BLaER1 (cell line): ENCODE measurements around the gene MTG1.

Source experiments
- H3K27ac ChIP-seq: shearing (Covaris generic); formaldehyde crosslinking; 2 replicates; pipeline ENCODE4 v1.8.1; 2022
- H3K27me3 ChIP-seq: shearing (Covaris generic); formaldehyde crosslinking; 2 replicates; pipeline ENCODE4 v1.8.1; 2022
- H3K36me3 ChIP-seq: shearing (Covaris generic); formaldehyde crosslinking; 2 replicates; pipeline ENCODE4 v1.8.1; 2022
- H3K4me1 ChIP-seq: shearing (Covaris generic); formaldehyde crosslinking; 2 replicates; pipeline ENCODE4 v1.8.1; 2022
- H3K4me2 ChIP-seq: shearing (Covaris generic); formaldehyde crosslinking; 2 replicates; pipeline ENCODE4 v1.8.1; 2022
- H3K4me3 ChIP-seq: shearing (Covaris generic); formaldehyde crosslinking; 2 replicates; pipeline ENCODE4 v1.8.1; 2022
- H3K9ac ChIP-seq: shearing (Covaris generic); formaldehyde crosslinking; 2 replicates; pipeline ENCODE4 v1.8.1; 2022
- H3K9me3 ChIP-seq: shearing (Covaris generic); formaldehyde crosslinking; 2 replicates; pipeline ENCODE4 v1.8.1; 2022
- H4K20me1 ChIP-seq: shearing (Covaris generic); formaldehyde crosslinking; 2 replicates; pipeline ENCODE4 v1.8.1; 2022
- Cebpa-rat ChIP-seq: shearing (Covaris generic); IDR thresholded peaks from 2 replicates; pipeline ENCODE4 v1.8.1; 2022

The MTG1 gene

DNA sequence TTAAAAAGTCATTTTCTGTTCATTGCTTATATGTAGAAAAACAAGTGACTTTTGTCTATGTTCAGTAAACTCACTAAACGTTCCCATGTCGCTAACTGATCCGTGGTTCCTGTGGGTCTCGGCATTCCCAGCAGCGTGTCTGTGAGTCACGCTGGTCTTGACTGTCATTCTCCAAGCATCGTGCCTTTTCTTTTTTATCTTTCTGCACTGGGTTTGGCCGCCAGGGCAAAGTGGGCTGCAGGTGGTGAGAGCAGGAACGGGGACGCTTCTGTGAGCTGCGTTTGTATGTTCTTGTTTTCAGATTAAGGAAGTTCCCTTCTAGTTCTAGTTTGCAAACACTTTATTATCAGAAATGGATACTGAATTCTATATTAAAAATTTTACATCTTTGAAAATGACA lies 53.0 kb downstream of the MTG1 start:
- H3K9me3 ChIP-seq, result peaks cover 62% of the 10 kb centered on the region
- no peaks in the 10 kb centered on the region for H4K20me1 ChIP-seq
- no peak overlapping the region for H3K4me3 ChIP-seq
- H3K27ac ChIP-seq, result no peak overlapping the region
- peaks cover 8% of the 10 kb centered on the region for H3K4me1 ChIP-seq
- H3K27me3 ChIP-seq, result no peaks in the 10 kb centered on the region
- no peak overlapping the region for H3K4me2 ChIP-seq
- H3K36me3 ChIP-seq, result no peaks in the 10 kb centered on the region; the same call in 1 of the 2 replicates
- H3K9ac ChIP-seq, result no peak overlapping the region
- TF ChIP-seq Cebpa-rat, result no peak

GRCh38 chr10:133448120-133448519 lies 54.2 kb downstream of the MTG1 start:
- no peak overlapping the region for H3K4me3 ChIP-seq
- TF ChIP-seq Cebpa-rat, result no peak
- no peaks in the 10 kb centered on the region; the same call in 1 of the 2 replicates for H3K36me3 ChIP-seq
- H3K9ac ChIP-seq, result no peak overlapping the region
- H4K20me1 ChIP-seq, result no peaks in the 10 kb centered on the region
- H3K27ac ChIP-seq, result no peak overlapping the region
- no peaks in the 10 kb centered on the region for H3K27me3 ChIP-seq
- H3K4me1 ChIP-seq, result no peaks in the 10 kb centered on the region
- H3K4me2 ChIP-seq, result no peak overlapping the region
- peaks cover 62% of the 10 kb centered on the region for H3K9me3 ChIP-seq

- Histone ChIP-seq H3K4me1 (0 out of 2 replicates have a peak, but pooled peaks cover 5% of the 10 kb centered on the region), H3K4me2 (no peak overlapping the region), H3K36me3 (no peaks in the 10 kb centered on the region), H3K27me3 (no peaks in the 10 kb centered on the region), H3K27ac (no peak overlapping the region), H3K4me3 (no peak overlapping the region), H4K20me1 (no peaks in the 10 kb centered on the region), H3K9ac (no peak overlapping the region), H3K9me3 (peaks cover 40% of the 10 kb centered on the region)
- no peak for TF ChIP-seq Cebpa-rat
Measured at GRCh38 chr10:133451346-133451745, 57.4 kb downstream of the MTG1 start.

- Histone ChIP-seq H3K4me3 (no peak overlapping the region), H4K20me1 (no peaks in the 10 kb centered on the region), H3K27me3 (no peaks in the 10 kb centered on the region), H3K9ac (no peak overlapping the region), H3K4me1 (0 out of 2 replicates have a peak, but pooled peaks cover 5% of the 10 kb centered on the region), H3K36me3 (no peaks in the 10 kb centered on the region), H3K4me2 (no peak overlapping the region), H3K27ac (no peak overlapping the region), H3K9me3 (peaks cover 29% of the 10 kb centered on the region)
- no peak for TF ChIP-seq Cebpa-rat
Measured at GRCh38 chr10:133452453-133452852, 58.5 kb downstream of the MTG1 start.

DNA sequence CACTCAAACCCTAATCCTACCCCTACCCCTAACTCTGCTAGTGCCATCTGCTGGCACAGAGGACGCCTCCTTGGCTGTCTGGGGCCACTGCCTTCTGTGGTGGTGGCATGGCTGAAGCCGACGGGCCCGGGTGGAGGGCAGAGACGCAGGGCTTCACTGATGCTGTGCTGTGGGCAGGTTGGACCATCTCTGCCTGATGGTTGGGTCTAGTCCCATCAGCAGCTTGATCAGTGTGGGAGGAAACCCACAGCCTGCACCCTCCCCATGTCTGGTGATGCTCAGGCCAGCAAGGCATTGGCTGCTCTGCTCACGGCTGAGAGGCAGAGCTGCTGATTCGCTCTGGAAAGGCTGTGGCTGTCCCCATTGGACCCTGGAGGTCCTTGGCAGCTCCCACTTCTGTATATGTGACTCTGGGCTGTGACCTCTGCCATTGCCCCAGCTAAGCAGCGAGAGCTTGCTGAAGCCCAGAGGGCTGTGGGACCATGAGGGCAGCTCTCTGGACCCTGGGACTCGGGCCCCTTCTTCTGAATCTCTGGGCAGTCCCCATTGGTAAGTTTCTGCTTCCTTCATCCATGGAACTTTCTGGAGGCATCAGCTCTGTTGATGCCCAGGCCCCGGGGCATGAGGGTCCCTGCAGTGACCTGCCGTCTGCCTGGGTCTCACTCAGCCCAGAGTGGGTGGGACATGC lies 59.7 kb downstream of the MTG1 start, which contains the start of gene SCART1:
TSS of gene SCART1 (plus strand) at position 430 of the 688 bp plus-strand sequence. CDS start at position 483, 53 bp downstream.
- Histone ChIP-seq H3K9me3 (peaks cover 17% of the 10 kb centered on the region), H3K4me2 (no peak within 1 kb of the TSS), H3K36me3 (no peaks in the 10 kb centered on the region), H3K4me1 (0 out of 2 replicates have a peak, but pooled peaks cover 5% of the 10 kb centered on the region), H3K27me3 (no peaks in the 10 kb centered on the region), H3K4me3 (no peak within 1 kb of the TSS), H4K20me1 (no peaks in the 10 kb centered on the region), H3K9ac (no peak within 1 kb of the TSS), H3K27ac (no peak within 1 kb of the TSS)
- no peak for TF ChIP-seq Cebpa-rat

DNA sequence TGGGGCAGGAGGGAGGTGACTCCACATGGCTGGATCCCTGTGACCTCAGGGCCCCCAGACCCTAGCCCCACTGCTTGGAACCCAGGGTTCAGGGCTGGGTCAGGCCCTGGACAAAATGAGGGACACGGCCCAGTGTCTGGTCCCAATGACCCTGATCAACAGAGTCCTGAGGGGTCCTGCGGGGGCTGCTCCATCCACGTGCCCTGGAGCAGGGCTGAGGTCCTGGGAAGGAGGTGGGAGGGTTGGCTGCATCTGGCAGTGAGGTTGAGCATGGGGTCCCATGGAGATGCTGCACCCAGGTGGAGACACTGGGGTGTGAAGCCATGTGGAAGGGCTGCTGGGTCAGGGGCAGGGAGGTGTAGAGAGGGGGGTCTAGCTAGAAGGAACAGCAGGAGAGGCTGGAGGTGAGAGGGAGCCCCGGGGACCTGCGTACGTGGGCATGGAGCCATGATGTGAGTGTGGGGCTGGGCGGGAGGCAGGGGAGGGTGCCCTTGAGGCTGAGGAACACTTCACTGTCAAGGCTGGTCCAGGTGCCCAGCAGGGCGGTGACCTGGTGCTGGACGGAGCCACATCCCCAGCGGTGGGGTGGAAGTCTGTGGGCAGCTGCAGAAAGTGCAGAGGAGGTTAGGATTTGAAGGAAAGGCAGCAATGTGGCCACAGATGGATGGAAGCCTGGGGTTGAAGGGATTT lies 60.4 kb downstream of the MTG1 start:
- peaks cover 10% of the 10 kb centered on the region for H3K9me3 ChIP-seq

DNA sequence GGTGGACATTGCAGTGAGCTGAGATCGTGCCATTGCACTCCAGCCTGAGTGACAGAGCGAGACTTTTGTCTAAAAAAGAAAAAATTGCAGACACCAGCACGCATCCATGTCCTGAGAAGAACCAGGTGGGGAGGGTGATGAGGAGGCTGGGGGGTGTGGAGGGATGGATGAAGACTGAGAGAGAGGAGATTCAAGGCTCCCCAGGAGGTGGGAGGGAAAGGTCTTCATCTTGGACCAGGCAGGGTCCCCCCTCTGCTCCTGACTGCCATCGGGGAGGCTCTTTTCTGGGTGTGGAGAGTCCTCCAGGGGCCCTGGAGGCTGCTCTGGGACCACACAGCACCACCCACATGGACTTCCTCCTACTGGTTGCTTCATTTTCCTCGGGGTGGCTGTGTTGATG lies 61.2 kb downstream of the MTG1 start:
- Histone ChIP-seq H3K4me2 (no peak overlapping the region), H4K20me1 (no peaks in the 10 kb centered on the region), H3K36me3 (no peaks in the 10 kb centered on the region), H3K27me3 (no peaks in the 10 kb centered on the region), H3K9me3 (0 out of 2 replicates have a peak, but pooled peaks cover 1% of the 10 kb centered on the region), H3K4me3 (no peak overlapping the region), H3K9ac (no peak overlapping the region), H3K27ac (no peak overlapping the region), H3K4me1 (0 out of 2 replicates have a peak, but pooled peaks cover 5% of the 10 kb centered on the region)
- no peak for TF ChIP-seq Cebpa-rat

More for the DNA sequence above, 60.4 kb downstream of the MTG1 start:
- H3K4me2 ChIP-seq, result no peak overlapping the region
- no peak overlapping the region for H3K27ac ChIP-seq
- H3K4me3 ChIP-seq, result no peak overlapping the region
- no peaks in the 10 kb centered on the region for H3K36me3 ChIP-seq
- no peak overlapping the region for H3K9ac ChIP-seq
- no peaks in the 10 kb centered on the region for H4K20me1 ChIP-seq
- no peak for TF ChIP-seq Cebpa-rat
- H3K27me3 ChIP-seq, result no peaks in the 10 kb centered on the region
- 0 out of 2 replicates have a peak, but pooled peaks cover 5% of the 10 kb centered on the region for H3K4me1 ChIP-seq

- Histone ChIP-seq H3K36me3 (no peaks in the 10 kb centered on the region), H3K4me3 (no peak overlapping the region), H3K27ac (no peak overlapping the region), H3K27me3 (no peaks in the 10 kb centered on the region), H3K4me1 (0 out of 2 replicates have a peak, but pooled peaks cover 5% of the 10 kb centered on the region), H3K9ac (no peak overlapping the region), H4K20me1 (no peaks in the 10 kb centered on the region), H3K9me3 (no peaks in the 10 kb centered on the region), H3K4me2 (no peak overlapping the region)
- TF ChIP-seq Cebpa-rat, result no peak
Measured at GRCh38 chr10:133455611-133456031, 61.7 kb downstream of the MTG1 start.

GRCh38 chr10:133456041-133456951 lies 62.3 kb downstream of the MTG1 start:
- no peak overlapping the region for H3K9ac ChIP-seq
- H3K36me3 ChIP-seq, result no peaks in the 10 kb centered on the region
- no peak overlapping the region for H3K4me2 ChIP-seq
- no peaks in the 10 kb centered on the region for H3K9me3 ChIP-seq
- H3K27ac ChIP-seq, result no peak overlapping the region
- H3K27me3 ChIP-seq, result no peaks in the 10 kb centered on the region
- TF ChIP-seq Cebpa-rat, result no peak
- no peak overlapping the region for H3K4me3 ChIP-seq
- H4K20me1 ChIP-seq, result no peaks in the 10 kb centered on the region
- 0 out of 2 replicates have a peak, but pooled peaks cover 5% of the 10 kb centered on the region for H3K4me1 ChIP-seq
